ENCODE measurements around the gene SDCBP2.

The SDCBP2 gene

GRCh38 chr20:1327827-1328679 is 886 bp downstream of the SDCBP2 start:
- DNase-seq: no peak

DNA sequence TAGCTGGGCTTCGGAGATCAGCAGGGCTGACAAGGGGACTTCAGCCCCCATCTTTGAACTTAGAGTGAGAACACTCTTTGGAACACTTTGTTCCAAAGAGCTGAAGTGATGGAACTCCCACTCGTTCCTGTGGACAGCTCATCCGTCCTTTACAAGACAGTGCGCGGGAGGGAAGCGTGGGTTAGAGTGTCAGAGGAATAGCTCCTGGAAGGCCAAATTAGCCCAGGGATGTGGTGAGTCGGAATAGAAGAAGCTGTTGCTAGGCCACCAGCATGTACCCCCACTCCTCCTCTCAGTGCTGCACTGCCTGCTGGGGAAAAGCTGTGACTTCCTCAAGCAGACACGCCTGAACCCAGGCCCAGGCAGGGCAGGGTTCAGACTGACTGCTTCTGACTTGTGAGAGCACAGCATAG is 1.7 kb downstream of the SDCBP2 start:
- peak; percentile 11 for DNase-seq

- no peak for DNase-seq
Observed at GRCh38 chr20:1326031-1326930, 2.7 kb downstream of the SDCBP2 start.

GRCh38 chr20:1325173-1326030 is 3.5 kb downstream of the SDCBP2 start:
- peak; percentile 99 for DNase-seq

DNA sequence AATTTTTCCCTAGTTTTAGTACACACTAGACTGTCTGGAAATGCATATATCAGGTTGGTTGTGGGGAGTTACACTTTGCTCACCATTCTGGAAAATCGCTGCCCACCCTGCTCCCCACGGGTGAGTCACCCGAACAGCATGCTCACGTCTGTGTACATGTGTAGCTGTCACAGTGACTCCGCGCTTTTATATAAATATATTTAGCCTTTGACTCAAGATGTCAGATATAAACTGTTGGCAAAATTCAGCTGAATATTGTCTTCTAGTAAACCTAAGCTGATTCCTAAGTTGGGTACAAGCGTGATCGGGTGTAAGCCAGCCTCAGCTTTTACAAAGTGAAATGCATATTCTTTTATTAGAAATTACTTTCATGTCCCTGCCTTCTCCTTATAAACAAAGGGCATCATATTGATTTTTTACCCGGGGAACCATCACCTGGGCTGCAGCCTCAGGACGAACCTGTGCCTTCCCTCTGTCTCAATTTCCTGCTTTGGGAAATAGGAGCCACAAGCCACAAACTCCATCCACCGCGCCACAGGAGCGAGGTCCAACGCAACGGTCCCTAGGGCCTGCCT is 4.3 kb downstream of the SDCBP2 start:
- DNase-seq: peak; percentile 46

DNA sequence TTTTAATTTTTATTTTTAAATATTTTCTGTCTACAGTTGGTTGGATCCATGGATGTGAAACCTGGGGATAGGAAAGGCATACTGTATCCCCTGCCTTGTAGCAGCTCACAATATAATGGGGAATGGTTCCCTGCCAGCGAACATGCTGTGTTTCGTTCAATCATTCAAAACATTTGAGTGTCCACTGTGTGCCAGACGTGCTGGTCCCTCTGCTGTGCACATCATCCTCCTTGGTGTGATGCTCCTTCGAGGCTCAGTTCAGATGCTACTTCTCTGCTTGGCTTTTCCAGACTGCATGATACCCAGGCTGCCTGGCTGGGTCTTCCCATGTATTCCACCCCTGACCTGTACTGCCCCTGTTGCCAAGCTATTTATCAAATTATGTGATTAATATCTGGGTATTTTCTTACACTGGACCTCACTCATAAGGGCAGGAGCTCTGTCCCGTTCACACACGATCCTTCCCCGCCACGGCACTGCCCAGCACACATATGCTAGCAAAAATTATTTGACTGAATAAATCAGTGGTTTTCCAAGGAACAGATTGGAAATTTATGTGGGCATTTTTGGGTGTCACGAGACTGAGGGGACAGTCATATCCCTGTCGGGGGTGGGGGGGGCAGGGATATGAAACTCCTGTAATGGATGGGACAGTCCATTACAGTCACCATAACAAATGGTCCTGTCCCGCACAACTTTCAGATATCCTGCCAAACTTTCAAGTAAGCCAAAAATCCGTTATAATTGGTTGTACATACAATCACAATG is 4.9 kb downstream of the SDCBP2 start:
- DNase-seq: no peak

DNA sequence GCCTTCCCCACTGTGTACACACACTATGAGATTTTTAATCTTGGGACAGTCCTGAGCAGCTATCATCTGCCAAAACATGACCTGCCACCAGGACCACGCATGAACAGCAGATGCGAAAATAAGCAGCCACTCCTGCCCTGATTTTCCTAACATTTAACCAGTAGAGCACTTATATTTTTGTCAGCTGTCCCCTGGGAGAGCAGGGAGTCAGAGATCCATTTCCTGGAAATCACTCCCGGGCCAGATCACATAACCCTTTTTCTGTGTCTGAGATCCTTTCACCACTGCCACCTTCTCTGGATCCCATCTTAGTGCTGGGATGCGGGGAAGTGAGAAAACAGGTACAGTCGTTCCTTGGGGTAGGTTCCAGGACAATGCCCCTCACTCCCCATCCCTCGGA is 5.7 kb downstream of the SDCBP2 start:
- DNase-seq: no peak

GRCh38 chr20:1322511-1323245 is 6.3 kb downstream of the SDCBP2 start:
- no peak for DNase-seq

- no peak for DNase-seq
Observed at GRCh38 chr20:1321654-1321939, 7.3 kb downstream of the SDCBP2 start.

DNA sequence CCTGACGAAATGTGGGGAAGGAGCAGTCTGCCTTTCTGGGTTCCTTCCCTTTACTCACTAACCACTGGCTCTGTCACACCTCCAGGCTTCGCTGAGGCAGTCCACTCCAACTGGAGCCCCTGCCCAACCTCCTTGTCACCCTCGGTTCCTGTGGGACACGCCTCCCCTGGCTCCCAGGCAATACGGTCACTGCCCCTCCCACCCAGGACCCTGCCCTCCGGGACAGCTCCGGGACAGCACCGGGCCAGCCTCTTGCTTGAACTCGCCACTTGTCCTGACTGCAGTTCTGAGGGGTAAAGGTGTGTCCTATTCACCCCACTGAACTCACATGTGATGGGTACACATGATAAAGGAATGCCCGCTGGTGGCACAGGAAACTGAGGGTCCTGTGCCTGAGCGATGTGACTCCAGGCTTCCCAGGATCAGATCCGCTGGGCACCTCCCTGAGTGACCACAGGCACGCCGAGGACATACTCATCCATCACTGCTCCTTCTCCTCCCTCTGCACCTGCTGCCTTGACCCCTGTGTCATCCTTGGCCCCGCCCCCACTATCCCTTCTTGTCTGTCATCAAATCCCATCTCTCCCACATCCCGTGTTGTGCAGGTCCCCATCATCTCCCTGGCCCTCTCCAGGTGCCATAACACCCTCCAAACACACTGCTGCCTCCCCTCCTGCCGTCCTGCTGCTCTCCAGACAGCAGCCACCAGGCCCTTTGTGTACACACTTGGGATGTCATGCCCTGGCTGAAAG is 7.9 kb downstream of the SDCBP2 start:
- no peak for DNase-seq

DNA sequence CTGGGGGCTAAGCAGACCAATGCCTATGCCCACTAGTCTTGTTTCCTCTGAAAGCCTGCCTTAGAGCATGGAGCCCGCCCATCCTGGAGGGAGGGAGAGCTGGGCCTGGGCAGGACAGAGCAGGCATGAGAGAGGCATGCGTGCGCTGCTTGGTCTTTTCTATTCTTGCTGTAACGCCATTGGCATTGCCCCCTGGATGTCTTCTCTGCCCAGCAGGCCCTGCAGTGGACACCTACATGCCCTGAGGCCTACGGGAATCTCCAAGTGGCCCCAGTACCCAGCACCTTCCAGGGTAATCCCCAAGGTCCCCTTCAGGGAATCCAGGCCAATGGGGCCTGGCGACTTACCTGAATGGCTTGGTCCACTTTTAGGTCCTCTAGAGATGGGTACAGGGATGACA is 8.9 kb downstream of the SDCBP2 start:
- no peak for DNase-seq

GRCh38 chr20:1319462-1319861 is 9.5 kb downstream of the SDCBP2 start:
- no peak for DNase-seq

GRCh38 chr20:1319051-1319450 is 9.9 kb downstream of the SDCBP2 start:
- DNase-seq: no peak

DNA sequence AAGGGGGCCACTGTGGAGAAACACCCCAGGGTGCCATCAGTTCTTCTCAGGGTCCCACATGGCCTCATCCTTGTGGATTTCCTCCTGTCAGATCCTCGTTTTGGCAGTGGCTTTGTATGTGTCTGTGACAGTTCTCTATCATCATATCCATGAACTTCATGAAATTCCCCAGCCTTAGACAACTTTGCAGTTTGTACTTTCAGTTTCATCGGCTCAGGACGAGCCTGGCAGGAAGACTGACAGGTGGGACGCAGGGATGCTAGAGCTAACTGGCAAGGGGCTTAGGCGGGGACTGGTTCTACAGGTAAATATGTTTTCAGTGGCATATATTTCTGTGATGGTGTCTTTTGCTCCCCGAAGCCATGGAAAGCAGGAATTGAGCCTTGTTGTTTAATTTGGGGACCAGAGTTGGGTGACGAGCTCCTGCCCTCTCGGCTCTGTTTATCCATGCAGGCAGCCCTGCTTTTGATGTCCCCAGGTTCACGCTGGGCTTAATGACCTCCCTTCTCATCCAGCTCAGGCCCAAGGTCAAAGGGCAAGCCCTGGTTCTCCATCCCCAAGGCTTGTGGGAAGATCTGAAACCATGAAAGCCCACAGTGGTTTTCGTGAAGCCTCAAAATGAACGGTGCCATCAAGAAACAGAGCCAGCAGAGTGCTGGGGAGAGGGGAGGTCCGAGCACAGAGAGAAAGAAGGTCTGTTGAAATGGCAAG is 11.2 kb downstream of the SDCBP2 start:
- no peak for DNase-seq

- DNase-seq: no peak
Observed at GRCh38 chr20:1315804-1316203, 13.1 kb downstream of the SDCBP2 start.

DNA sequence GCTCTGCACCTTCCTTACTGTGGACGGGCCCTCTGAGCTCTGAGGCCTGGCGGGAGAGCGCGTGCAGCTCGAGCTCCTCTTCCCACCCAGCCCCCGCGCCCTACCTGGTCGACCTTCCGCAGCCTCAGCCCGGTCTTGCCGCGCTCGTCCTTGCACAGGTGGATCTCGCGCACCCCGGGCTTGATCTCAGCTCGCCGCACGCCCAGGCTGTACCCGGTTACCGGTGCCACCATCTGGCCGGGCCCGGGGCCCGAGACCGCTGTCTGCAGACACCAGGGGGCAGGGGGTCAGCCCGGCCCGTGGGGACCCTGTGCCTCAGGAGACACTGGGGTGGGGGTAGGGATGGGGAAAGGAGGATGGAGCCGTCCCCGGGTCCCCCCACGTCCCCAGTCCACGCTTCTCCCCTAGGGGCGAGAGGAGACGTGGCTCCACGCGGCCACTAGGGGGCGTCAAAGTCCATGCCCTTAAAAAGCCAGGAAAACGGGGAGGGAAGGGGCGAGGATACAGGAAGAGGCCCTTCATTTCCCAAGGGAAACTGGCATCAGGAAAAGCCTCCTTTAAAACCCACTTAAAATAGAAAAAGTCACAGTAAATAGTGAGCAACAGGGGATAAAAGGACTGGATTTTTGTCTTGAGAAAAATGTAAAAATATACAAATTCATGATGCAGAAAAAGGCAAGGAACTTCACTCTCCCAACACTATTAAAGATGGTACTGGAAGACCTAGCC is 15.5 kb downstream of the SDCBP2 start:
- peak; percentile 70 for DNase-seq

DNA sequence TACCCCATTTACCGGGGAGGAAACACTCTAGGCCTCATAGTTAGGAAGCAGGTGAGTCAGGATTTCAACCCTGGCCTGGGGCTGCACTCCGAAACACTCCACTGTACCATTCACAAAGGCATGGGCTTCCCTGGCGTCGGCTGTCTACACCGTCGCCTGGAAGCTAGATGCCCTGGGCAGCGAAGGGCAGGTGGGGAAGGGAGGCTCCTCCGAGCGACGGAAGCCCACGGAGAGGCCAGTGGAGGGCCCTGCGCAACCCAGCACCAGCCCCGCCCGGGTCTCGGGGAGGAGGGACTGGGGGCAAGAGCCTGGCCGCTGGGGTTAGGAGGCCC is 16.1 kb downstream of the SDCBP2 start:
- DNase-seq: no peak

DNA sequence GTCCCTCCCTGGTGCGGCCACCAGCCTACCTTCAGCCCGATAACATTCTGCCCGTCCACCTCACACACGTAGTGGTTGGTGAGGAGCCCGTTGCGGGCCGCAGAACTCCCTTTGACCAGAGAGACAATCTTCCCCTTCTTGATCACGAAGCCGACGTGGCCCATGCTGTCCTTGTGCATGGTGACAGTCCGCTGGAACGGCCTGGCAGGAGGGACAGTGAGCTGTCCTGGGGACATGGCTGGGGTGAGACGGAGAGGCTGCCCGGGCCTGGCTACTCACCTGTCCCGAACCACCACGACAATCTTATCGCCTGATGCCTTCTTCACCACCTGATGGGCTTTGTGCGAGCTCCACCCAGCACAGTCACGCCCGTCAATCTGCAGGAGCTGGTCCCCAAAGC is 16.6 kb downstream of the SDCBP2 start:
- no peak for DNase-seq

- DNase-seq: no peak
Observed at GRCh38 chr20:1310506-1311190, 18.3 kb downstream of the SDCBP2 start.

All from activated naive CD4-positive, alpha-beta T cell treated with Interleukin-2 at 50 U/mL for 16 hours (primary cell).